HS-5 (cell line): ENCODE measurements around the gene ARID1B.

Source experiments
- DNase-seq: peaks from one replicate; pipeline ENCODE4 v3.0.0-alpha.2; 2012; ENCODE audit warnings: low read depth

ARID1B gene

DNA sequence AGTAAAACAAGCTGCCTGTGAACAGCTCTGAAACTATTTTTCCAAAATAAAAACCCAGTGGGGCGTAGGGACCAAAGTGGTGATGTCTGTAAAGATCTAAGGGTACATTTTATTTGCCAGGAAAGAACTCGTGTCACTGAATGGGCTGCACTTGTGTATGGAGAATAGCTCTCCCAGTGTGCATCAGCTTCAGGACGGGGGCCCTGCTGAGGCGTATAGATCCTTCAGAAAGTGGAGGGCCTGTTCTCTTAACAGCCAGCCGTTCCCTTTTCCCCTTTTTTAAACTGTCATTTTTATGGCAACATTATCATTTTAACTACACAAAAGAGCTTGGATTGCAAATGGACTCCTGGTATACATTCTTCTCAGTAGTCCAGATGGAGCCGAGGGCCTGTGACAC lies 408.8 kb downstream of the ARID1B start:
- no peak for DNase-seq

DNA sequence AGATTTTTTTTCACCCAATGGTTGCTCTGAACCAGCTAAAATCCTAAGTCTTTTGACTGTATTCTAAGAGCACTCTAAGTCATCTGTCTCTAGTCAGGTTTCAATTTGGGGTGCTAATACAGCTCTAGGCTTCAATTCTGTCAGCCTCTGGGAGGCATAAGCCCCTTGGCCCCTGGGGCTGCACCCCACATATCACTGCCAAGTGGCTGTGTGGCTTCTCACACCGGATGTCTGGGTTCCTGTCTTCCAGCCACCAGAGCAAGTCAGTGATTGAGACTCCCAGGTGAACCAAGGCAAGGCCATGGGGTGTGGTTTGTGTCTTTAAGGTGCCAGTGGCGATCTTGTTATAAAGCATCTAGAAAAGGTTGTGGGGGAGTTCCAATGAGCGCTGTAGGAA lies 409.6 kb downstream of the ARID1B start:
- no peak for DNase-seq

DNA sequence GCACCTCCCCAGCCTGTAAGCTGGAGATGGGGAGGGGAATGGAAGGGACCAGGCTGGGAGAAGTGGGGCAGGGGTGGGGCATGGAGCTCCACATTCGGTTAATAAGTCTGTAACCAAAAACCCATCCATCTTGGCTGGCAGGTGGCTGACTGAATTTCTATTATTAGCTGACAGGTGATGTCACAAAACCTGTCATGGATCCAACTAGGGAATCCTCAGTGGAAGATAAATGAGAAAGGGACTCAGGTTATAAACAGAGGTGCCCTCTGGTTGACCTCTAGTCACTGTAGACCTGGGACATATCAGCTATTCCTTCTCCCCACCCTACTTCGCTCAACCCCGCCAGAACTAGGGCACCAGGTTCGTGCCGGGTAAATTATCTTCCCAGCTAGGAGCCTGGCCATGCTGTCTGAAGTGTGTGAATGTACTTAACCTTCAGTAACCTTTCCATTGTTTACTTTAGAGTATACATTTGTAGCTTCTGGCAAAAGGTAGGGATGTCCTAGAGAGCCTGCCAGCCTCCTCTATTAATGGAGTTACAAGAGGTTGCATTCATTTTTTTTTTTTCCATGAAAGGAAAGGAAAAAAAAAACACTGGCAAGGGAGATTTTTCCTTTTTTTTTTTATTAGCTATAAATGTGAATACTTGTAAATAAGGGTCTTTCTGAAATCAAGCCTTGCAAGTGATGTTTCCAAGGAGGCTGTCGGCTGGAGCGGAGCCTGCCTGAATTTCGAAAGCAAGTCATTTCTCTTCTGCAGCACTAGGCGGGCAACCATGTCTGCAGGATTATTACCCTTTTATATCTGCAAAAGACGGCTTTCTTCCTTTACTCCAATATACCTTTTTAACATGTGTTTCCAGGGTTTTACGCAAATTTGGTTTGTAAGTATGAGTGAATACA lies 410.3 kb downstream of the ARID1B start:
- no peak for DNase-seq

DNA sequence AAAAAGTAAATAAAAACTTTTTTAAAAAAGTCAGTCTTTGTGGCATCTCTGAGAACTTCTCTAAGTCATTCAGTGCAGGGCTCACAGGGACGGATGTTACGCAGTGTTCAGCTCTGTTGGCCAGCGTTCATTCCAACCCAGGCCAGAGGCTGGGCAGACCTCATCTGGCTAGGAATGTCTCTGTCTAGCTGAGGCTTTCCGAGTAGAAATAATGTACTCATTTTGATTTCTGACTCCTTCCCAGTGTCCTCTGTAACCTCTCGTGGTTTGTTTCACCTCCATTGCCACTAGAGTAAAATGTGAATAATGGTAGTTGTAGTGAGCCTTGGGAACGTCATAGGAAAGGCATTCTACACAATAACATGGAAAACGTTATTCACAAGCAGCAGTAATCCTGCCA lies 411.0 kb downstream of the ARID1B start:
- DNase-seq, result no peak

DNA sequence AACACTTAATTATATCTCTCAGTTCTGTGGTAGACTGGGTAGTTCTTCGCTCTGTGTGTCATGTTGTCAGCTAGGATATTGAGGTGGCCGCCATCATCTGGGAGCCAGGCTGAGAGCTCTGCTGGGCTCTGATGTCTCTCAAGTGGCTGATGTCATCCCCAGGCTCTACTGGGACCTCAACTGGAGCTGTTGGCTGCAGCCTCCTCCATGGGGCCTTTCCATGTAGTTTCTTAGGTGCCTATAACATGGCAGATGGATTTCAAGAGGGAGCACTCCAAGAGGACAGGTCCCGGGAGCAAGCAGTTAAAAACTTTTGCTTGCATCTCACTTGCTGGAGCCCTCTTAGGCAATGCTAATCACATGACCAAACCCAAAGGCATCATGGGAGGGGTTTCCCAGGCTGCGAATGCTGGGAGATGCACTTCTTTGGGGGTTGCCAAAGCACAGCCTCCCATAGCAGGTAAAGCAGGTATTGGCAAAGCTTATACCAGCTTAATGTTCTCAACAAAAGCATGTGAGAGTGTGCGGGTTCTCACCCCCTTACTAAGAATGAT lies 416.3 kb downstream of the ARID1B start:
- DNase-seq, result no peak

DNA sequence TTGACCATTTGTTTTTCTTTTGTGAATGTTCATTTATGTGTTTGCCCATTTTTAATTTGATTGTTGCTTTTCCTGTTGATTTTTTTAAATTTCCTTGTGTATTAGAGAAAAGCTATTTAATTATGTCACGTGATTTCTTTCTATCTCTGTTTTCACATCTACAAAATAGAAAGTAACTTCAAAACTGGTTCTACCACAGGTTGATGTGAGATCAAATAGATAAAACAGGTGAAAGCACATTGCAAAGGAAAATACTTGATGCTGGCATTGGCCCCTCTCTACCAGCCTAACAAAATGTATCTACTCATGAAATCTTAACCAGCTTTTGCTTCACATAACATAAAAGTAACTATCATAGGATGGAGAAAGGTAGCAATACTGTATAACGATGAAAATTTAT lies 416.9 kb downstream of the ARID1B start:
- DNase-seq, result no peak

DNA sequence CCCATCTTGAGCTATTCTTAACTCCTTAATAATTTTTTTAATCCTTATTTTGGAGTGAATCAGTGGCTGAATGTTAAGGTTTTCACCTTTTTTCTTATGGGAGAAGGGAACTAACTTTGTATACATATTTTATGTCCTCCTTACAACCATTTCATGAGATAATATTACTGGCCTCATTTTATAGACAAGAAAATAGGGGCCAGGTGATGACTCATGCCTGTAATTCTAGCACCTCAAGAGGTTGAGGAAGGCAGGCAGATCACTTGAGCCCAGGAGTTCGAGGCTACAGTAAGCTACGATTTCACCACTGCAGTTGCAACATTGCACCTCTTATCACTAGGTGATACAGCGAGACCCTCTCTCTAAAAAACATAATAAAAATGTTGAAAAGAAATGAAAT lies 417.5 kb downstream of the ARID1B start:
- no peak for DNase-seq

DNA sequence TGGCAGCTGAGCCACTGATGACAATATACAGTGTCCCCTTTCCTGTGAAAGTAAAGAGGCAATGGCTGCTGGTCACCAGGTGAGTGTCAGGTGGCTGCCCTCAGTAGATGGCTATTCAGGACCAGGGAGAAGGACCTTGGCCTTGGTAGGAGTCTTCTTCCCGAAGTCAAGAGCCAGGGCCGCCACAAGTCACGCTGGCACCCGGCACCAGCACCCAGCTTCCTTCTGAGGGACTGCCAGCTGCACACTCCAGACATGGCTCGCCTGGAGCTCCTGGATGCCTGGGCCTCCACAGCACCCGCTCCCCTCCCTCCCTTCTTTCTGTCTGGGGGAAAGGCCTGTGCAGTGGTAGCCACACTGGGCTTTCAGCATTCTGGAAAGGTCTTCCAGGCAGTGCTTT lies 419.2 kb downstream of the ARID1B start:
- no peak for DNase-seq

DNA sequence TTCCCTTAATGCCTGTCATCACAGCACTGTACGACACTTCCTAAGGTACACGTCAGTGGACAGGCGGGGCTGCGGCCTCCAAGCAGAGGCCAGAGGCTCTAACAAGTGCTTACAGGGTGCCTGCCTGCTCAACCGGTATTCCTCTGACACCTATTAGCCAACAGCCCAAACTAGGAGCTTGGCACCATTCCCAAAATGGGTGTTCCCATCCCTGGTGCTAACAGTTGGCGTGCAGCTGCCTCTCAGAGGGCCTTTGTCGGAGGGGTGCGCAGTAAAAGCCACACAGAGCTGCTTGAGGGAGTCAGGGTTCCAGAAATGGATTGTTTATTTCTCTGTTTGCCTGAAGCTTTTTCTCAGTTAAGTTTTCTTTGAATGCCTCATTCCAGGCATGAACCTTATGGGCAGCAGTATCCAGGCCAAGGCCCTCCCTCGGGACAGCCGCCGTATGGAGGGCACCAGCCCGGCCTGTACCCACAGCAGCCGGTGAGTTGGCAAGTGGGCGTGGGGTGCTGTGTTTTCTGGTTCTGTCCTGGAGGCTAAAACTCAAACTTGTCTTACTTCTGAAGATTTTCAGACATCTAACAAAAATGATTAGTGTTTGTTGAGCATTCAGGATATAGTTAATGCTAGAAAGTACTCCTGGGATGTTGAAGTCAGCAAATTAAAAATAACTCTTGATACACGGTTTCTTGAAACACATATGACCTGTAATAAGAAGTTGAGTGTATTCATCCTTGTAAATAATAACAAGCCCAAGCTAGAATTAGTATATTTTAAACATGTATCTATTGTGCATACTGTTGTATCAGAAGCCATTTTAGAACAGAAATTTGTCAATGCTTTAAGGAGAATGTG lies 421.5 kb downstream of the ARID1B start:
- no peak for DNase-seq

DNA sequence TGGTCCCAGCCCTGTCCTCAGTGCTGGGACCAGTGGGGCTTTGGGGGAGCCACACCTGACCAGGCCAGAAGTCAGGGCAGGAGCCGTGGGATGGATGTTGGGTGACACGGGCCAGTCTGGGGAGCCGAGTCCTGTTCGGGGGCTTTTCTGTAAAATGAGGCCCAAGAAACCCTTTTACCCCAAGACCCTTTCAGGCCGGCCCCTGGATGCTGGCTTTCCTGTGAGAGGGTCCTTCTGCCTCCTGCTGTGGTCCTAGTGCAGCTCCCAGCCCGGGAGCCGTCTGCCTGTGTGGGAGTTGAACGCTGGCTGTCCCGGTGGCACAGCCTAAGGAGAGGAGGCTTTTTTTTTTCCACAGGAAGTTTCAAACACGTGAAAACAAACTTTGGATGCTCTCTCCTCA lies 422.9 kb downstream of the ARID1B start:
- DNase-seq, result no peak

DNA sequence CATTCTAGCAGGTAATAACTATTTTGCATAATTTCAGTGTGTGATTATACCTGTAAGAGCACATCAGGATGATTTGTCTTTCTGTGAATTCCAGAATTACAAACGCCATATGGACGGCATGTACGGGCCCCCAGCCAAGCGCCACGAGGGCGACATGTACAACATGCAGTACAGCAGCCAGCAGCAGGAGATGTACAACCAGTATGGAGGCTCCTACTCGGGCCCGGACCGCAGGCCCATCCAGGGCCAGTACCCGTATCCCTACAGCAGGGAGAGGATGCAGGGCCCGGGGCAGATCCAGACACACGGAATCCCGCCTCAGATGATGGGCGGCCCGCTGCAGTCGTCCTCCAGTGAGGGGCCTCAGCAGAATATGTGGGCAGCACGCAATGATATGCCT lies 423.4 kb downstream of the ARID1B start:
- no peak for DNase-seq

DNA sequence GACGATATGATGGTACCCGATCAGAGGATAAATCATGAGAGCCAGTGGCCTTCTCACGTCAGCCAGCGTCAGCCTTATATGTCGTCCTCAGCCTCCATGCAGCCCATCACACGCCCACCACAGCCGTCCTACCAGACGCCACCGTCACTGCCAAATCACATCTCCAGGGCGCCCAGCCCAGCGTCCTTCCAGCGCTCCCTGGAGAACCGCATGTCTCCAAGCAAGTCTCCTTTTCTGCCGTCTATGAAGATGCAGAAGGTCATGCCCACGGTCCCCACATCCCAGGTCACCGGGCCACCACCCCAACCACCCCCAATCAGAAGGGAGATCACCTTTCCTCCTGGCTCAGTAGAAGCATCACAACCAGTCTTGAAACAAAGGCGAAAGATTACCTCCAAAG lies 423.9 kb downstream of the ARID1B start:
- DNase-seq, result no peak

DNA sequence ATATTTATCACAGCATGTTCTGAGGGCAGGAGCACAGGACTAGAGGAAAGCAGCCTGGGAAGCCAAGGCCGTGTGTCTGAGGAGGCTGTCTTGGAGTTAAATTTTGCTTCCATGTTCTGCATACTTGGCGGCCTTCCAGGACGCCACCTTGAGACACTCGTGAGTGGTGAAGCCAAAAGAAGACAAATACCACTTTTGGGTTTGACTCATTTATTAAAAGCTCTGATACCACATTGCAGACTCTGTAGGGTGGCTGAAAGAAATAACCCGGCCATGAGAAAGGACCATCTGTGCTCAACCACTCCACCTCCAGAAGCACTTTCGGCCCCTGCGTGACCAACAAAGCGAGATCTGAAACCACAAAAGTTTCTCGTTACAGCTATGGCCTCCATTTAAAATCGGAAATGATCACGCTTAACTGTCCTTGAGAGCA lies 426.1 kb downstream of the ARID1B start:
- DNase-seq, result no peak

DNA sequence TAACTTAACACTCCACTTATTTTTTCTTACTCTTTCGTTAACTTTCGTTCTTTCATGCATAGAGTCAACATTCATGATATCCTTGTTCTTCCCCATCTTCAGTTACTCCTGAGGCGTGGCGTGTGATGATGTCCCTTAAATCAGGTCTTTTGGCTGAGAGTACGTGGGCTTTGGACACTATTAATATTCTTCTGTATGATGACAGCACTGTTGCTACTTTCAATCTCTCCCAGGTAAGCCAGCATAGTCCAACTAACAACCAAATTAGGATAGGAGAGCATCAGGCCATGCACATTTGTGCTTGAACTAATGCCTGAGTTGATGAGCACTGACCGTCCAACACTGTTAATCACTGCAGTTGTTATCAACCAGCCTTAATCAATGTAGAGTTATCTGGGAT lies 426.6 kb downstream of the ARID1B start:
- DNase-seq, result no peak

DNA sequence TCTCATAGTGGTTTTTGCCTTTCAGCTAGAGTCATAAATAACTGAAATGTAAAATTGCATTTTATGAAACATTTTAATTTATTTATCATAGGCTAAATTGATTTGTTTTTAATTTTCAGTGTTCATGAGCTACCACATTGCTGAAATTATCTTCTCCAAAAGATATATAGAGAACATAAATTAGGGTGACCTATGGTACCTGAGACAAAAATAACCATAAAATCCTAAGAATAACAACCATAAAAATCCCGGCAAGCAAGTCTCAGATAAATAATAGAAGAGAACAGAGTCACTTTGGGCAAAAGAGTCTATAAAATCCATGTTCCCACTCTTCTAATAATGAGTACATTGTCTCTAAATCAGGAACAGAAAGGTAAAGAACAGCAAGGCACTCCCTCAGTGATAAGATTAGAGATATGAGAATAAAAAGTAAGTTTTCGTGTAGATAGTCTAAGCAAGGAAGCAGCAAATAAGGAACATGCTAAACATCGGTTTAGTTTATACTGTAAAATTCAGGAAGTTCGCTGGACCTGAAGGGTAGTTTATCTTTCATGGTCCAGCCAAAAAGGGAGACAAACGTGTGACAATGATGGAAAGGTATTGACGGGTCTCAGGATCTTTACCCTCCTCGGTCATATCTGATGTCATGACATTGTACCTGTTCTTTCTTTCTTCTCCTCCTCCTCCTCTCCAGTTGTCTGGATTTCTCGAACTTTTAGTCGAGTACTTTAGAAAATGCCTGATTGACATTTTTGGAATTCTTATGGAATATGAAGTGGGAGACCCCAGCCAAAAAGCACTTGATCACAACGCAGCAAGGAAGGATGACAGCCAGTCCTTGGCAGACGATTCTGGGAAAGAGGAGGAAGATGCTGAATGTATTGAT lies 428.5 kb downstream of the ARID1B start:
- no peak for DNase-seq

DNA sequence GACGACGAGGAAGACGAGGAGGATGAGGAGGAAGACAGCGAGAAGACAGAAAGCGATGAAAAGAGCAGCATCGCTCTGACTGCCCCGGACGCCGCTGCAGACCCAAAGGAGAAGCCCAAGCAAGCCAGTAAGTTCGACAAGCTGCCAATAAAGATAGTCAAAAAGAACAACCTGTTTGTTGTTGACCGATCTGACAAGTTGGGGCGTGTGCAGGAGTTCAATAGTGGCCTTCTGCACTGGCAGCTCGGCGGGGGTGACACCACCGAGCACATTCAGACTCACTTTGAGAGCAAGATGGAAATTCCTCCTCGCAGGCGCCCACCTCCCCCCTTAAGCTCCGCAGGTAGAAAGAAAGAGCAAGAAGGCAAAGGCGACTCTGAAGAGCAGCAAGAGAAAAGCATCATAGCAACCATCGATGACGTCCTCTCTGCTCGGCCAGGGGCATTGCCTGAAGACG lies 429.2 kb downstream of the ARID1B start:
- no peak for DNase-seq

DNA sequence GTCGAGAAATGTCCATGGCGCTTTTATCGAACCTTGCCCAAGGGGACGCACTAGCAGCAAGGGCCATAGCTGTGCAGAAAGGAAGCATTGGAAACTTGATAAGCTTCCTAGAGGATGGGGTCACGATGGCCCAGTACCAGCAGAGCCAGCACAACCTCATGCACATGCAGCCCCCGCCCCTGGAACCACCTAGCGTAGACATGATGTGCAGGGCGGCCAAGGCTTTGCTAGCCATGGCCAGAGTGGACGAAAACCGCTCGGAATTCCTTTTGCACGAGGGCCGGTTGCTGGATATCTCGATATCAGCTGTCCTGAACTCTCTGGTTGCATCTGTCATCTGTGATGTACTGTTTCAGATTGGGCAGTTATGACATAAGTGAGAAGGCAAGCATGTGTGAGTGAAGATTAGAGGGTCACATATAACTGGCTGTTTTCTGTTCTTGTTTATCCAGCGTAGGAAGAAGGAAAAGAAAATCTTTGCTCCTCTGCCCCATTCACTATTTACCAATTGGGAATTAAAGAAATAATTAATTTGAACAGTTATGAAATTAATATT lies 430.4 kb downstream of the ARID1B start:
- DNase-seq, result no peak

DNA sequence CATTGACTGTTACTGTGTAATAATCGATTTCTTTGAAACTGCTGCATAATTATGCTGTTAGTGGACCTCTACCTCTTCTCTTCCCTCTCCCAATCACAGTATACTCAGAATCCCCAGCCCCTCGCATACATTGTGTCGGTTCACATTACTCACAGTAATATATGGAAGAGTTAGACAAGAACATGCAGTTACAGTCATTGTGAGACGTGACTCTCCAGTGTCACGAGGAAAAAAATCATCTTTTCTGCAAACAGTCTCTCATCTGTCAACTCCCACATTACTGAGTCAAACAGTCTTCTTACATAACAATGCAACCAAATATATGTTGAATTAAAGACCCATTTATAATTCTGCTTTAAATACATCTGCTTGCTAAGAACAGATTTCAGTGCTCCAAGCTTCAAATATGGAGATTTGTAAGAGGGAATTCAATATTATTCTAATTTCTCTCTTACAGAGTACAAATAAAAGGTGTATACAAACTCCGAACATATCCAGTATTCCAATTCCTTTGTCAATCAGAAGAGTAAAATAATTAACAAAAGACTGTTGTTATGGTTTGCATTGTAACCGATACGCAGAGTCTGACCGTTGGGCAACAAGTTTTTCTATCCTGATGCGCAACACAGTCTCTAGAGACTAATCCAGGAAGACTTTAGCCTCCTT lies 432.8 kb downstream of the ARID1B start:
- DNase-seq, result no peak

DNA sequence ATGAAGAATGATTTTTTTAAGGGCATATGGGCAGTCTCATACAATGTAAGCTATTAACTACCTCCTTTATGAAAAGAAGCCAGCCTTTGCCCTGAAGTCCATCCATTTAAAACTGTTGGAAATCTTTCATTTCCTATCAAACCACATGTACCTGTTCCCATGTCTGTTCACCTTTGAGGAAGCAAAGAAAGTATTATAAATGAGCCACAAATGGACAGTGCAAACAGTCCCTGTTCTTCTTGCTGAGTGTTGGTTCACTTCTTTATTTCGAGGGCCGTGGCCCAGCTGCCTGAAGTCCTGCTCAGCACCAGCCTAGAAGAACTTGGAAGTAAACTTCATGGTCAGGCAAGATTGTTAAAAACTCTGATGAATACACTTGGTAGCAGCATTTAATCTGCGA lies 433.8 kb downstream of the ARID1B start:
- DNase-seq, result no peak

DNA sequence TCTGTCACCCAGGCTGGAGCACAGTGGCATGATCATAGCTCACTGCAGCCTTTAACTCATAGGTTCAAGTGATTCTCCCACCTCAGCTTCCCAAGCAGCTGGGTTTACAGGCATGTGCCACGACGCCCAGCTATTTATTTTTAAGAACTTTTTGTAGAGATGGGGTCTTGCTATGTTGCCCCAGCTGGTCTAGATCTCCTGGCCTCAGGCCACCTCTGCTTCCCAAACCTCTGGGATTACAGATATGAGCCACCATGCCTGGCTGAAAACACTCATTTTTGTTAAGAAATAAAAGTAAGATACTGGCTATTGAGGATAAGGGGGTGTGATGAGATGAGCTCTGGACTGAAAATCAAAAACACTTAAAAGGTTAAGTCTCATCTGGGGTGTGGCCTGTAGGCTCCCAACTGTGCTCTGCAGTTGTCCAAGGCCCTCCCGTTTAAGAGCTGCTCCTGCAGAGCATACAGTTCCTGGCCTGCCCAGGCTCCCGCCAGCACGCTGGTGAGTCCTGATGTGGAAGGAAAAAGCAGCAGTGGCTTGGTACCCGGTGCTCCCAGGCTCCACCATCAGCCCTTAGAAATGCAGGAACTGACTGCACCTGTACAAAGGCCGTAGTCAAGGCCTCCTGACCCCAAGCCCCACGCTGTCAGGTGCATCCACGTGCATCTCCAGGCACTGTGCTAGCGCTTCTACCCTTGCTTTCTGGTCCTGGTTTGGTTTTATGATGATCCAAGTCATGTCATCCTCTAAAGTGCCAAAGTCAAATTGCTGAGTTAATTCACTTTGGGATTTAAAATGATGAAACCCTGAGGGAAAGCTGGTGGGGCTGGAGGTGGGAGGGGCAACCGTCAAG lies 434.7 kb downstream of the ARID1B start:
- no peak for DNase-seq
